Measurements from ENCODE around the gene ANGEL2. TPM values are rescaled to one million over a fixed set of nuclear protein-coding genes. Genes with fewer than 3 reads are reported as not detected.
"Not testable (repeated sequence)": the region's sequence is repeated elsewhere in the genome, so short reads cannot be mapped to it uniquely, and the experiment has no call there.

Gene ANGEL2
- total RNA-seq, 1 donor from 2014 or later, result 44.3 TPM

DNA sequence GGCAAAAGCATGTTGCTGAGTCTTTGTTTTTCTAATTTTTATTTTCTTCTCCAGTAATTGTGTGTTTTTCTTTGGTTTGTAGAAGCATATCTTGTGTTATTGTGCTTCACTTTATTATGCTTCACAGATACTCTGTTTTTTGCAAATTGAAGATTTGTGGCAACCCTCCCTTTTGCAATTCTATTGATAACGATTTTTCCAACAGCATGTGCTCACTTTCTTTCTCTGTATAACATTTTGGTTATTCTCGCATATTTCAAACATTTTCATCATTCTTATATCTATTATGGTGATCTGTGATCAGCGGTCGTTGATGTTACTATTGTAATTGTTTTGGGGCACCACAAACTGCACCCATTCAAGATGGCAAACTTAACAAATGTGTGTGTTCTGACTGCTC is 3.8 kb upstream of the ANGEL2 start:
- intact Hi-C loops (cut with micrococcal nuclease), result loop anchor here (5.0 to 10.0 kb wide), 2 partner anchors 1445 to 1762 kb away; partner anchors contain the start of genes RCOR3 and SLC30A1

GRCh38 chr1:213017447-213018273 is 2.0 kb upstream of the ANGEL2 start:
- intact Hi-C loops (cut with micrococcal nuclease), result loop anchor here (5.0 to 10.0 kb wide), 2 partner anchors 1443 to 1760 kb away; partner anchors contain the start of genes RCOR3 and SLC30A1

- intact Hi-C loops (cut with micrococcal nuclease), result loop anchor here (1.0 to 10.0 kb wide), 8 partner anchors 37 to 1757 kb away; partner anchors contain the start of genes FLVCR1, NSL1, RCOR3 and RPS6KC1
Measured at GRCh38 chr1:213014642-213015041, 1.0 kb downstream of the ANGEL2 start.

DNA sequence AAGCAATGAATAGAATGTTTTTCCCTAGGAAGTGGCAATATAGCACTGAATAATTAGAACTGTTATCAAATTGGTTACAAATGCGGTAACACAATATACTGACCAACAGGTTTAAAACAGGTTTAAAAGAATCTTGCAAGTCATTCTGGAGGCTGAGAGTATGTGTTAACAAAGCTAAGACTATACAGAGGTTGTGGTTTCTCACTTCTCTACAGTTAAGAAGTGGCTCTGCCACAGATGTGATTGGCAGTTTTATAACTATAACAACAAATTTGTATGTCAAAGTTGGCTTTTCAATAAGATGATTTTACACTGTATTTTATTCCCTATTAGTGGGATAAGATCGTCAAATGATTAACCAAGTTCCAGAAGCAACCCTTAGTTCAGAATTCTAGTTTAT is 7.1 kb downstream of the ANGEL2 start:
- intact Hi-C loops (cut with micrococcal nuclease), result no loop called here

- intact Hi-C loops (cut with micrococcal nuclease), result no loop called here
Measured at GRCh38 chr1:213003256-213003655, 12.4 kb downstream of the ANGEL2 start.

- intact Hi-C loops (cut with micrococcal nuclease), result loop anchor here (1.0 to 5.0 kb wide), 3 partner anchors 180 to 330 kb away; partner anchors contain the start of genes NSL1 and TATDN3
Measured at GRCh38 chr1:212994926-212995325, 20.7 kb downstream of the ANGEL2 start.

DNA sequence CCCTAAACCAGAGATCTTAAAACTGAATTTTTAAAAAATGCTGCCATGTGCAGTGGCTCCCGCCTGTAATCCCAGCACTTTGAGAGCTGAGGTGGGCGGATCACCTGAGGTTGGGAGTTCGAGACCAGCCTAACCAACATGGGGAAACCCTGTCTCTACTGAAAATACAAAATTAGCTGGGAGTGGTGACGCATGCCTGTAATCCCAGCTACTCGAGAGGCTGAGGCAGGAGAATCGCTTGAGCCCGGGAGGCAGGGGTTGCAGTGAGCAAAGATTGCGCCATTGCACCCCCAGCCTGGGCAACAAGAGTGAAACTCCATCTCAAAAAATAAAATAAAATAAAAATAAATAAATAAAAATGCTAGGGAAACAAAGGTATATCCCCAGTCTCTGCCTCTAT is 21.7 kb downstream of the ANGEL2 start:
- intact Hi-C loops (cut with micrococcal nuclease), result not testable (repeated sequence)

GRCh38 chr1:212990276-212990675 is 25.4 kb downstream of the ANGEL2 start:
- intact Hi-C loops (cut with micrococcal nuclease), result no loop called here

- intact Hi-C loops (cut with micrococcal nuclease), result no loop called here
Measured at GRCh38 chr1:212987702-212988322, 27.9 kb downstream of the ANGEL2 start.

DNA sequence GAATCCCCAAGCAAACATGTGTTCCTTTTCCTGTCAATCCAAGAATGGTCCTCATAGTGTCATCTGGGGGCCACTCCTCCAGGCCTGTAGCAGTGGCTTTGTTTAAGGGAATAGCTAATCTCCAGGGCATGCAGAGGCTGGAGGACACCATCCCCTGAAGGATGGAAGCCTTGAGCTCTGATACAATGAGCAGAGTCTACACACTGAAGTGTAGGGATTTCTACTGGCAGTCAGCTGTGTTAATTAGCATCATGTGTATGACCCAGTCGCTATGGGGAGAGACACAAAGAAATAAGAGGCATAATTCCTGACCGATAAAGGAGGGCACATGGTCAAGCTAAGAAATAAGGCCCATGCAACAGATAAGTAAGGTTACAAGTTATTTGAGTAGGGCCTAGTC is 29.1 kb downstream of the ANGEL2 start:
- intact Hi-C loops (cut with micrococcal nuclease), result no loop called here

DNA sequence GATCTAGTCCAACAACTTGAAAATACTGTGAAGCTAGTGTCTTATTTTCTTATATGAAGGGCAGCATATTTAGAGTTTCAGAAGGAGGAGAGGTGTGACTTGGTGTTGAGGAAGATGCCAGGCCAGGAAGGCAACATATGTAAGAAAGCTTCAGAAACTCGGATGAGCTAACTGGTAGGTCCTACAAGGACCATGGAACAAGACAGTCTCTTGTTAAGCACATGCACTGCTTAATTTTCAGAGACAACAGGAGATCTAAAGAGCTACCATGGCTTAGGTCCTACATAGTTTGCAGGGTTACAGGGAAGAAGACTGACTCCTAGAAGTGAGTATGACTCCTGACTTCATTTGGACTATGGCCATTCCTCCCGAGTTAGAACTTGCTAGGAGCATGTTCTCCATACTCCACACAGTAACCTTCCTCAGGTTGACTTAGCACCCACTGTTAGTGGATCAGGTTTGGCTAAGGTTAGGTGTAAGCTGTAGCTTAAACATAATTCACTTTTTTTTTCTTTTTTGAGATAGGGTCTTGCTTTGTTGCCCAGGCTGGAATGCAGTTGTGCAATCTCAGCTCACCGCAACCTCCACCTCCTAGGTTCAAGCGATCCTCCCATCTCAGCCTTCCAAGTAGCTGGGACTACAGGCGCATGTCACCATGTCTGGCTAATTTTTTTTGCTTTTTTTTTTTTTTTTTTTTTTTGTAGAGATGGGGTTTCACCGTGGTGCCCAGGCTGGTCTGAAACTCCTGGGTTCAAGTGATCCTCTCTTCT is 31.0 kb downstream of the ANGEL2 start:
- intact Hi-C loops (cut with micrococcal nuclease), result no loop called here

DNA sequence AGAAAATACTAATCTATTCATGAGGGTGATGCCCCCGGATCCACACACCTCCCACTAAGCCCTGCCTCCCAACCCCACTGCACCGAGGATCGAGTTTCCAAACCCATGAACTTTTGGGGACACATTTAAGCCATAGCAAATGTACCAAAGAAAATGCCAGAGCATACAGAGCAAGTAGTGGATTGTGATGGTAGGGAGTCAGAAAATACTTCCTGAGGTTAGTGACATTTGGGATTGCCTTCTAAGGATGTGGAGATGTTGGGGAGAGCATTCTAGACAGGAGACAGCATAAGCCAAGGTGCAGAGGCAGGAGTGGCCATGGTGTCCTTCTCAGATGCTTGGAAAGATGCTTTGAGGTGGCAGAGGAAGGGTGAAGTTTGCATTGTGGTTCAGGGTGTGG is 32.2 kb downstream of the ANGEL2 start:
- intact Hi-C loops (cut with micrococcal nuclease), result no loop called here

DNA sequence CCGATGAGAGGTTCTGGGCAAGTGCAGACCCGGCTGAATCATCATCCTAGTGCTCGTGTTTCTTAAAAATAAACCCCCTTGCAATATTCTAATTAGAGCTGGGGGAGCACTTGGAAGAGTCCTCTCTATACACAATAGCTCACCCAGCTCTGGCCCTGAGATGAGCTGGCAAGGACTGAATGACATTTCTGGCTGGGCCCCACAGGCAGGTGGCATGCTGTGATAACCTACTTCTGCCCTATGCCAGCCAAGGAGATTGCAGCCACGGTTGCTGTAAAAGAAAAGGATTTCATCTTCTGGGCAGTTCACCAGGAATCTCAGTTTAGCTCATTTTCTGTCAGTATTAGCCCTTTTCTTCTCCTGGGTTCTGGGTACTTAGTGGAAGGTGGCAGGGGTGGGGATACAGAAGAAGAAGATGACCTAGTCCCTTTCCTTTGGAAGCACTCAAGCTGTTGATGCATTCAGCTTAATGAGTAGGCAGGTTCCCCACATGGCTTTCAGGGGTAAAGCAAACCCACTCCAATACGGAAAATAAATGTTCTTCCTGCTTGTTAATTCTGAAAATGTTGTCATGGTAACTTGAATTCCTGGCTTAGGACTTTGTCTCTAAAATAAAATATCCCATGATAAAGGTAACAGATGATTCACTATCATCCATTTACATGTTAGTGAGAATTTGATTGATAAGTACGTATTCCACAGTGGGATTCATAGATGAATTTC is 33.1 kb downstream of the ANGEL2 start:
- intact Hi-C loops (cut with micrococcal nuclease), result no loop called here

GRCh38 chr1:212981571-212982328 is 33.9 kb downstream of the ANGEL2 start:
- intact Hi-C loops (cut with micrococcal nuclease), result no loop called here

DNA sequence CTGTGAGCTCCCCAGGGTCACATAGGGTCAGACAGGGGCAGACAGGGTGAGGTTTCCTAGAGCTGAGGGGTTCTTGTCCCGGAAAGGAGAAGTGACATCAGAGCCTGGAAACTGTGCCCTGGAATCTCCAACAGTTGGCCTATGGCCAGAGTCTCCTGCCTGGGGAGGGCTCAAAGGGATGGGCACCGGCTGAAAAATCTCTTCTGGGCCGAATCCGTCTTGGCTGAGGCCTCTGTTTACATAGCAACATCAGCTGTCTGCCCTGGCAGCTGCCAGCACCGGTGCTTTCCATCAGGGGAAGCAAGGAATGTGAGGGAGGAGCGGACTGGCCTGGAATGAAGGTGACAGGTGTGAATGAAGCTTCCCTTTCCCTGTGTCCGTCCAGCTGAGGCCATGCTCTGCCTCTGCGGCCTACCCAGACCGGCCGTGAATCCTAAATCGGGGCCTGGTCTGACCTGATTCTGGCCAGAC is 34.6 kb downstream of the ANGEL2 start:
- intact Hi-C loops (cut with micrococcal nuclease), result no loop called here

- intact Hi-C loops (cut with micrococcal nuclease), result no loop called here
Measured at GRCh38 chr1:212980123-212980785, 35.4 kb downstream of the ANGEL2 start.

DNA sequence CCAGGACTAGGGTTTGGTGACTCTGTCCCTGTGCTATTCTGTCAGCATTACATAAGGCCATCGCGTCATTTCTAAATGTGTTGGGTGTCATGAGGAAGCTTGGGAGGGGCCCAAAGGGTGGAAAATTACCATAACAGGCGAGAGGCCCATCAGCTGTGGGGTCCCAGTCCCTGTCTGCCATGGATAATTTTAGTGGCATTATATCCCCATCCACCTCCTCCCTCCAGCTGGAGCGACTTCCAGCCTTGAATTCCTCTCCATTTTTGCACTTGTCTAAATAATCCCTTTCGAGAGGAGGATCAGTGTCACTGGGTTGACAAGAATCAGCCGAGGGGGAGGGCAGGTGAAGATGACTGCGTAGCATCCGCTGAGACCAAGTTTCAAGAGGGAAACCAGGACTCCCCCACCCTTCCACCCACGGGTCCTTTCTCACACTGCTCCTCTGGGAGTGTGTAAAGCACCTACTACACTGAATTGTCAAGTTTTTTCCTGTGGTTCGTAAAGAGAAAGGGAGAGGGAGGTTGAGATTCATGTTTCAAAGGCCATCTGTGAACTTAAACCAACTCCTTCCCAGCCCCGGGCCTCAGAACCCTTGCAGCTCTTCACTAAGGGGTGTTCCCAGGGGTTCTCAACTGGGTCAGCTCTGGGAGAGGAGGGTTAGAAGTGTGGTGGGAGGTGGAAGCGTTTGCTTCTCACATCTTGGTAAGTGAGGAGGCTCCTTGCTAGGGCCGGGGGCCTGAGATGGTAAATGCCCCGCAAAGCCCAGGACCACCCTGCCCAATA is 36.1 kb downstream of the ANGEL2 start:
- intact Hi-C loops (cut with micrococcal nuclease), result no loop called here

- intact Hi-C loops (cut with micrococcal nuclease), result no loop called here
Measured at GRCh38 chr1:212977781-212978645, 37.7 kb downstream of the ANGEL2 start.

Data from T-helper 2 cell treated with Interferon-gamma antibody and Interleukin-4, amounts not matched to agents 100 ng/mL and 5 ng/mL, for 36 hours (primary cell).